Muscle layer of duodenum (tissue), 2 donors: ENCODE measurements around the gene C6orf89.

Experiments
- H3K27ac ChIP-seq: one replicate; pipeline ENCODE4 v1.7.0; 2013; ENCODE audit warnings: mild to moderate bottlenecking, low read length
- H3K27me3 ChIP-seq: one replicate; pipeline ENCODE4 v1.7.0; 2013; ENCODE audit warnings: low read depth, mild to moderate bottlenecking, control low read depth, low read length
- H3K36me3 ChIP-seq, 2 donors: one replicate each; pipeline ENCODE4 v1.7.0; 2013; ENCODE audit warnings: low read length in 2 of 2, control low read depth in 1 of 2, mild to moderate bottlenecking in 1 of 2; ENCODE audit not compliant: insufficient read depth in 2 of 2, control insufficient read depth in 1 of 2
- H3K4me1 ChIP-seq, 2 donors: one replicate each; pipeline ENCODE4 v1.7.0; 2013; ENCODE audit warnings: low read length in 2 of 2, mild to moderate bottlenecking in 2 of 2, control low read depth in 1 of 2, moderate library complexity in 1 of 2; ENCODE audit not compliant: insufficient read depth in 2 of 2, control insufficient read depth in 1 of 2
- H3K4me3 ChIP-seq, 2 donors: one replicate each; pipeline ENCODE4 v1.7.0; 2013; ENCODE audit warnings: low read length in 2 of 2, low read depth in 1 of 2, mild to moderate bottlenecking in 1 of 2
- H3K9me3 ChIP-seq, 2 donors: one replicate each; pipeline ENCODE4 v1.7.0; 2013; ENCODE audit warnings: low read length in 2 of 2, control low read depth in 1 of 2, mild to moderate bottlenecking in 1 of 2; ENCODE audit not compliant: control insufficient read depth in 1 of 2
- donor health status: healthy.

Gene C6orf89

GRCh38 chr6:36927691-36928546 is 42.2 kb downstream of the C6orf89 start:
- Histone ChIP-seq H3K27me3 (no peaks in the 10 kb centered on the region), H3K4me3 (no peak overlapping the region), H3K4me1 (peaks cover 0 to 30% of the 10 kb centered on the region in 2 donors), H3K9me3 (no peaks in the 10 kb centered on the region), H3K27ac (peak overlapping the region; percentile 6), H3K36me3 (peaks cover 18 to 21% of the 10 kb centered on the region in 2 donors)

GRCh38 chr6:36928547-36928918 is 42.8 kb downstream of the C6orf89 start:
- no peaks in the 10 kb centered on the region for H3K9me3 ChIP-seq
- H3K4me3 ChIP-seq, result no peak overlapping the region
- no peak overlapping the region for H3K27ac ChIP-seq
- H3K4me1 ChIP-seq, result peaks cover 0 to 30% of the 10 kb centered on the region in 2 donors
- no peaks in the 10 kb centered on the region for H3K27me3 ChIP-seq
- peaks cover 13 to 16% of the 10 kb centered on the region in 2 donors for H3K36me3 ChIP-seq

- H3K27ac ChIP-seq, result no peak overlapping the region
- no peak overlapping the region for H3K4me3 ChIP-seq
Observed at GRCh38 chr6:36929152-36929551, 43.4 kb downstream of the C6orf89 start.

GRCh38 chr6:36929607-36930006 is 43.9 kb downstream of the C6orf89 start:
- H3K27me3 ChIP-seq, result no peaks in the 10 kb centered on the region
- H3K27ac ChIP-seq, result no peak overlapping the region
- H3K4me3 ChIP-seq, result no peak overlapping the region
- H3K9me3 ChIP-seq, result no peaks in the 10 kb centered on the region
- H3K36me3 ChIP-seq, result peaks cover 5% of the 10 kb centered on the region in 2 donors
- peaks cover 0 to 25% of the 10 kb centered on the region in 2 donors for H3K4me1 ChIP-seq

More at GRCh38 chr6:36929152-36929551, 43.4 kb downstream of the C6orf89 start:
- H3K9me3 ChIP-seq, result no peaks in the 10 kb centered on the region
- H3K36me3 ChIP-seq, result peaks cover 7 to 10% of the 10 kb centered on the region in 2 donors
- H3K27me3 ChIP-seq, result no peaks in the 10 kb centered on the region
- peaks cover 0 to 27% of the 10 kb centered on the region in 2 donors for H3K4me1 ChIP-seq

GRCh38 chr6:36930483-36930882 is 44.7 kb downstream of the C6orf89 start:
- Histone ChIP-seq H3K9me3 (no peaks in the 10 kb centered on the region), H3K4me3 (no peak overlapping the region), H3K4me1 (peaks cover 0 to 25% of the 10 kb centered on the region in 2 donors), H3K36me3 (no peaks in the 10 kb centered on the region), H3K27ac (no peak overlapping the region), H3K27me3 (no peaks in the 10 kb centered on the region)

GRCh38 chr6:36933102-36933501 is 47.4 kb downstream of the C6orf89 start:
- Histone ChIP-seq H3K4me1 (peaks cover 0 to 12% of the 10 kb centered on the region in 2 donors), H3K4me3 (no peak overlapping the region), H3K9me3 (no peaks in the 10 kb centered on the region)

GRCh38 chr6:36933519-36933918 is 47.8 kb downstream of the C6orf89 start:
- no peak overlapping the region for H3K4me3 ChIP-seq
- H3K4me1 ChIP-seq, result peaks cover 0 to 8% of the 10 kb centered on the region in 2 donors
- H3K27ac ChIP-seq, result no peak overlapping the region
- H3K27me3 ChIP-seq, result no peaks in the 10 kb centered on the region
- H3K9me3 ChIP-seq, result no peaks in the 10 kb centered on the region
- no peaks in the 10 kb centered on the region for H3K36me3 ChIP-seq

More at GRCh38 chr6:36933102-36933501, 47.4 kb downstream of the C6orf89 start:
- Histone ChIP-seq H3K27me3 (no peaks in the 10 kb centered on the region), H3K27ac (no peak overlapping the region), H3K36me3 (no peaks in the 10 kb centered on the region)

GRCh38 chr6:36934901-36935300 is 49.1 kb downstream of the C6orf89 start:
- Histone ChIP-seq H3K9me3 (no peaks in the 10 kb centered on the region), H3K4me3 (no peak overlapping the region), H3K36me3 (no peaks in the 10 kb centered on the region), H3K27ac (no peak overlapping the region), H3K27me3 (no peaks in the 10 kb centered on the region), H3K4me1 (no peaks in the 10 kb centered on the region)

GRCh38 chr6:36936824-36937223 is 51.1 kb downstream of the C6orf89 start:
- no peaks in the 10 kb centered on the region for H3K9me3 ChIP-seq
- no peaks in the 10 kb centered on the region for H3K4me1 ChIP-seq
- H3K4me3 ChIP-seq, result no peak overlapping the region
- H3K27ac ChIP-seq, result no peak overlapping the region
- H3K36me3 ChIP-seq, result no peaks in the 10 kb centered on the region
- H3K27me3 ChIP-seq, result no peaks in the 10 kb centered on the region

GRCh38 chr6:36937896-36938295 is 52.1 kb downstream of the C6orf89 start:
- no peaks in the 10 kb centered on the region for H3K9me3 ChIP-seq

GRCh38 chr6:36938536-36938935 is 52.8 kb downstream of the C6orf89 start:
- Histone ChIP-seq H3K36me3 (no peaks in the 10 kb centered on the region), H3K4me3 (no peak overlapping the region), H3K27ac (no peak overlapping the region), H3K4me1 (no peaks in the 10 kb centered on the region), H3K27me3 (no peaks in the 10 kb centered on the region), H3K9me3 (no peaks in the 10 kb centered on the region)

More at GRCh38 chr6:36937896-36938295, 52.1 kb downstream of the C6orf89 start:
- Histone ChIP-seq H3K4me1 (no peaks in the 10 kb centered on the region), H3K4me3 (no peak overlapping the region), H3K36me3 (no peaks in the 10 kb centered on the region), H3K27me3 (no peaks in the 10 kb centered on the region), H3K27ac (no peak overlapping the region)
